Caco-2 (cell line): ENCODE data around the gene NXPH4. TPM values are rescaled to one million over a fixed set of nuclear protein-coding genes. Genes with fewer than 3 reads are reported as not detected.

ENCODE experiments used
- BruUV-seq: library from RNA; stranded (reverse); fragments of 400-500 nt; replicated peaks from 2 replicates; lab custom pipeline; 2021; lab: Mats Ljungman, UMichigan
- CTCF ChIA-PET: fragments of 300-600 bp; sonication (Branson Sonifier 250); formaldehyde crosslinking; loops from one replicate; lab custom pipeline; 2022; ENCODE audit warnings: antibody characterized with exemption; lab: Charles Lee
- POLR2A ChIA-PET: fragments of 300-600 bp; sonication (Branson Sonifier 250); formaldehyde crosslinking; loops from one replicate; lab custom pipeline; 2022; ENCODE audit warnings: antibody characterized with exemption; lab: Charles Lee
- DNase-seq, 2 experiments: peaks; one replicate each; pipeline versions ENCODE4 v3.0.0 to v3.0.0-alpha.2; 2020 to 2022
- H3K27me3 ChIP-seq: replicated peaks from 2 replicates; pipeline ENCODE4 v1.6.0; 2011; ENCODE audit warnings: low read length; ENCODE audit not compliant: control insufficient read depth, insufficient read depth
- H3K36me3 ChIP-seq: 2 replicates; pipeline ENCODE4 v1.5.1; 2011; ENCODE audit warnings: low read length; ENCODE audit not compliant: control insufficient read depth, insufficient read depth
- H3K4me1 ChIP-seq: fragments of 250-450 bp; sonication (Bioruptor Pico); 2 replicates; pipeline ENCODE4 v1.5.1; 2020; ENCODE audit warnings: mild to moderate bottlenecking
- H3K4me3 ChIP-seq: 2 replicates; pipeline ENCODE4 v1.5.1; 2011; ENCODE audit warnings: low read depth, mild to moderate bottlenecking, control low read depth, low read length
- H3K9me3 ChIP-seq: fragments of 250-450 bp; sonication (Bioruptor Pico); 2 replicates; pipeline ENCODE4 v1.5.1; 2020; ENCODE audit warnings: mild to moderate bottlenecking, moderate library complexity
- H3K27ac Mint-ChIP-seq: one replicate; pipeline ENCODE4 v1.8.0; 2022; ENCODE audit warnings: mixed read lengths; ENCODE audit not compliant: unreplicated experiment
- H3K27me3 Mint-ChIP-seq: one replicate; pipeline ENCODE4 v1.8.0; 2022; ENCODE audit warnings: mixed read lengths; ENCODE audit not compliant: insufficient read depth, unreplicated experiment
- H3K36me3 Mint-ChIP-seq: one replicate; pipeline ENCODE4 v1.8.0; 2022; ENCODE audit warnings: mild to moderate bottlenecking, mixed read lengths; ENCODE audit not compliant: insufficient read depth, unreplicated experiment
- H3K4me1 Mint-ChIP-seq: one replicate; pipeline ENCODE4 v1.8.0; 2022; ENCODE audit warnings: low read depth, mixed read lengths; ENCODE audit not compliant: unreplicated experiment
- H3K4me3 Mint-ChIP-seq: one replicate; pipeline ENCODE4 v1.8.0; 2022; ENCODE audit warnings: mild to moderate bottlenecking, moderate library complexity, mixed read lengths; ENCODE audit not compliant: unreplicated experiment
- H3K9me3 Mint-ChIP-seq: one replicate; pipeline ENCODE4 v1.8.0; 2022; ENCODE audit warnings: mixed read lengths; ENCODE audit not compliant: unreplicated experiment
- intact Hi-C: fragments of 100-400 bp; cut with micrococcal nuclease; formaldehyde crosslinking; loops from one replicate; pipeline ENCODE4 v1.10.0; 2022; ENCODE audit not compliant: unreplicated experiment
- total RNA-seq: library from RNA; stranded (reverse); gene quantifications from 2 replicates; pipeline ENCODE4 v1.2.3, GENCODE V29; 2022
- TF ChIP-seq, protein P1 (sequence below), 2 experiments: fragments of 200-600 bp in 1 of 2; IDR thresholded peaks; 1 replicate in 1 of 2; 2 replicates in 1 of 2; pipeline versions ENCODE4 v1.5.1 to v1.8.0; 2011 to 2022; ENCODE audit warnings: antibody characterized with exemption in 1 of 2, control low read depth in 1 of 2, inconsistent platforms in 1 of 2, low read depth in 1 of 2, low read length in 1 of 2, mild to moderate bottlenecking in 1 of 2, moderate library complexity in 1 of 2; ENCODE audit not compliant: insufficient read depth in 1 of 2, severe bottlenecking in 1 of 2, unreplicated experiment in 1 of 2

The NXPH4 gene
- total RNA-seq, 1 experiment from 2014 or later: 10.0 TPM

DNA sequence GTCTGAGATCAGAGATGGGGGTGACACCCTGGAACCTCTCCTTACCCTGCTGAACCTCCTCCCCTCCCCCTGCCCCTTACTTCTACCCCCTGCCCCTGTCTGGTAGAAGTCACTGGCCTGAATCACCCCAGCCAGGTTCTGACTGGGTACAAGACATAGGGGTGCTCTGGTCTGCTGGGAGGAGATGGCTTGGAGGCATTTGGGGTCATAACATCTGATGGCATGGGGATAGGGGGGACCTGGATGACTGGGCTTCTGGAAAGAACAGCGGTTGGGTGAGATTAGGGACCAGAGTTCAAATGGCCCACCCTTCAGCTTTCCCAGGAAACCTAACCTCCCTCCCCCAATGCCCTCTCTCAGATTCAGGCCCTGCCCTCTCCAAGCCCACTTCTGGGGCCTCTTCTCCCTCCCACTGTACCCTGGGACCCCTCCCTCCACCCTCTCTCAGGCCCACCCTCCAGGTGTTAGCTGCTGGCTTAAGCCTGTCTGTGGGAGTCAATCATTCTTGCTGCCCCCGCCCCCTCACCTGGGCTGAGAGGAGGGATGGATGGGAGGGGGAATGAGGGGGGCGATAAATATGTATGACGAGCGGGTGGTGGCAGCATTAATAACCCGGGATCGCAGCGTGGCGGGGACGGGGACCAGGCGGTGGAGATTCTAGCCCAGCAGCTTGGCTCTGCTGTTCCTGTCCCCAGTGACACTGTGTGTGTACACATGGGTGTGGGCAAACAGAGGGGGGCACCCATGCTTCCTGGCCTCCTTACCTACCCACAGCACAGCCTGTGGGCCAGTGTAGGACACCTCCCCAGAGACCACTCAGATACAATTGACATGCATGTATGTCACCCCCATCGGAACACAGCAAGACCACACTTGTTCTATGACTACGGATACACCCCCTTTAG is 5.9 kb downstream of the NXPH4 start:
- Histone ChIP-seq H3K9me3 (no peaks in the 10 kb centered on the region), H3K4me3 (no peak overlapping the region), H3K4me1 (no peaks in the 10 kb centered on the region), H3K27me3 (peaks cover 5% of the 10 kb centered on the region), H3K36me3 (no peaks in the 10 kb centered on the region)
- CTCF ChIA-PET: interaction anchor here (0.6 to 1.2 kb wide), 2 partner anchors 9 to 45 kb away, joined by 3 to 4 read pairs; no protein-coding TSS in a partner anchor
- Mint-ChIP-seq H3K27ac (no peak overlapping the region), H3K9me3 (no peaks in the 10 kb centered on the region), H3K4me1 (peaks cover 14% of the 10 kb centered on the region), H3K27me3 (peaks cover 14% of the 10 kb centered on the region), H3K4me3 (no peak overlapping the region), H3K36me3 (peaks cover 14% of the 10 kb centered on the region)
- intact Hi-C loops: no loop called here
- no TSS peak for BruUV-seq
- DNase-seq: no peak
- TF ChIP-seq, protein P1, sequence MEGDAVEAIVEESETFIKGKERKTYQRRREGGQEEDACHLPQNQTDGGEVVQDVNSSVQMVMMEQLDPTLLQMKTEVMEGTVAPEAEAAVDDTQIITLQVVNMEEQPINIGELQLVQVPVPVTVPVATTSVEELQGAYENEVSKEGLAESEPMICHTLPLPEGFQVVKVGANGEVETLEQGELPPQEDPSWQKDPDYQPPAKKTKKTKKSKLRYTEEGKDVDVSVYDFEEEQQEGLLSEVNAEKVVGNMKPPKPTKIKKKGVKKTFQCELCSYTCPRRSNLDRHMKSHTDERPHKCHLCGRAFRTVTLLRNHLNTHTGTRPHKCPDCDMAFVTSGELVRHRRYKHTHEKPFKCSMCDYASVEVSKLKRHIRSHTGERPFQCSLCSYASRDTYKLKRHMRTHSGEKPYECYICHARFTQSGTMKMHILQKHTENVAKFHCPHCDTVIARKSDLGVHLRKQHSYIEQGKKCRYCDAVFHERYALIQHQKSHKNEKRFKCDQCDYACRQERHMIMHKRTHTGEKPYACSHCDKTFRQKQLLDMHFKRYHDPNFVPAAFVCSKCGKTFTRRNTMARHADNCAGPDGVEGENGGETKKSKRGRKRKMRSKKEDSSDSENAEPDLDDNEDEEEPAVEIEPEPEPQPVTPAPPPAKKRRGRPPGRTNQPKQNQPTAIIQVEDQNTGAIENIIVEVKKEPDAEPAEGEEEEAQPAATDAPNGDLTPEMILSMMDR (IDR thresholded peaks at IDR 0.05; ENCODE audit: insufficient read depth in 1 of 2, low read depth in 1 of 2, low read length in 1 of 2, severe bottlenecking in 1 of 2, unreplicated experiment in 1 of 2): no peak
- POLR2A ChIA-PET: interaction anchor here (0.5 kb wide), 1 partner anchor 90 kb away, joined by 4 read pairs; no protein-coding TSS in a partner anchor

DNA sequence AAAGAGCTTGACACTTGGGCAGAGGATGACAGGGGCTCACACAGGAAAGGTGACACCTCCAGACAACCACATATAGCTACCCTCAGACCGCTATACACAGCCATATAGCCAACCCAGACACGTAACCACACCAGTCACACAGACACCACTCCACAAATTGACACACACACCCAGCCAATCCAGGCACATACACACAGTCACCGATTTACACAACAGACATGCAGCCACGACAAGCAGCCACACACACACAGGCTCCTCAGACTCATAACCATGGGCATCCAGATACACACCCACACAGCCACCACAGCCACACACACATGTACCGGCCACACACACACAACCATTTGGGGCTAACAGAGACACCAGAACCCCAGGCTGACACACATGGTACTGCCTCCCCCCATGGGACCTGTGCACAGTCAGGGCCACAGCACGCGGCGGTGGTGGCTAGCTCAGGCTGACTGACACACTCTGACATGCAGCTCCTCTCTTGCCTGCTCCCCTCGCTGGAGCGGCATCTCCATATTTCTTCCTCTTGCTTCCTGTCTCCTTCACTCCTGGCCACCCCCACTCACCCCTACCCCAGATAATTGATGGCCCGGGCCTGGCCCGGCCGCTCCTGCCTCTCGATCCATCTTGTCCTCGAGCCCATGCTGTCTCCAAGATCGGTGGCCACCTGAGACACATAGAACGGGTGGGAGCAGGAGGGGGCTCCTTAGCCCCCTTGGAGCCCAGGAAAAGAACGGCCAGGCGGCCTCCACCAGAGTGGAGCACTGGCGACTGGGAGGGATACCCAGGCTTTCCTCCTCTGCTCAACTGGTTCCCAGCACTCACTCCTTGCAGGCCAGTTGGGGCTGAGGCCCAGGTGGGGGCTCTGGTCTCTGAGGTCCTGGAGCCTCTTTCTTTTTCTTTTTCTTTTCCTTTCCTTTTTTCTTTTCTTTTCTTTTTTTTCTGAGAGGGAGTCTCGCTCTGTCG is 6.9 kb downstream of the NXPH4 start:
- BruUV-seq: no TSS peak
- no peak overlapping the region for H3K27ac Mint-ChIP-seq
- peaks cover 14% of the 10 kb centered on the region for H3K4me1 Mint-ChIP-seq
- H3K27me3 ChIP-seq: peaks cover 2% of the 10 kb centered on the region; the same call in 1 of the 2 replicates
- H3K4me1 ChIP-seq: no peaks in the 10 kb centered on the region
- peaks cover 13% of the 10 kb centered on the region for H3K27me3 Mint-ChIP-seq
- H3K36me3 ChIP-seq: no peaks in the 10 kb centered on the region
- ChIA-PET CTCF (interaction anchor here (0.6 to 1.2 kb wide), 4 partner anchors 17 to 69 kb away, joined by 3 to 4 read pairs (median 3); no protein-coding TSS in a partner anchor), POLR2A (interaction anchor here (0.5 kb wide), 1 partner anchor 91 kb away, joined by 4 read pairs; no protein-coding TSS in a partner anchor)
- intact Hi-C loops: no loop called here
- H3K9me3 ChIP-seq: no peaks in the 10 kb centered on the region
- no peak overlapping the region for H3K4me3 ChIP-seq
- no peaks in the 10 kb centered on the region for H3K9me3 Mint-ChIP-seq
- DNase-seq: no peak
- no peak overlapping the region for H3K4me3 Mint-ChIP-seq
- H3K36me3 Mint-ChIP-seq: peaks cover 14% of the 10 kb centered on the region
- TF ChIP-seq, protein P1 (IDR thresholded peaks at IDR 0.05; ENCODE audit: insufficient read depth in 1 of 2, low read depth in 1 of 2, low read length in 1 of 2, severe bottlenecking in 1 of 2, unreplicated experiment in 1 of 2): no peak
